ENCODE results near the gene PLA2G5.

The PLA2G5 gene

GRCh38 chr1:20096840-20097447, 26.9 kb downstream of the PLA2G5 start:
- ATAC-seq = no peak
- TF ChIP-seq OSR1 (CRISPR knock-in tag; IDR thresholded peaks at IDR 0.05) = no peak
- no peak for TF ChIP-seq GLIS3 (CRISPR knock-in tag; IDR thresholded peaks at IDR 0.05)
- no peak for TF ChIP-seq SNAI2 (CRISPR knock-in tag; IDR thresholded peaks at IDR 0.05)
- TF ChIP-seq ZNF70 (CRISPR knock-in tag; IDR thresholded peaks at IDR 0.05) = no peak
- TF ChIP-seq ZNF8 (CRISPR knock-in tag; IDR thresholded peaks at IDR 0.05) = no peak
- no peak for TF ChIP-seq PPARA (CRISPR knock-in tag; IDR thresholded peaks at IDR 0.05; ENCODE audit: borderline replicate concordance)
- TF ChIP-seq TOX (CRISPR knock-in tag; IDR thresholded peaks at IDR 0.05; ENCODE audit: borderline replicate concordance) = no peak
- no peak for TF ChIP-seq POU6F1 (CRISPR knock-in tag; IDR thresholded peaks at IDR 0.05; ENCODE audit: borderline replicate concordance, low read depth)
- no peak for TF ChIP-seq ZNF565 (CRISPR knock-in tag; conservative IDR thresholded peaks at IDR 0.05; ENCODE audit: low read depth)
- TF ChIP-seq TCF4 (CRISPR knock-in tag; IDR thresholded peaks at IDR 0.05; ENCODE audit: borderline replicate concordance) = no peak

GRCh38 chr1:20099533-20099932, 29.5 kb downstream of the PLA2G5 start:
- ATAC-seq = no peak
- TF ChIP-seq ZNF8 (CRISPR knock-in tag; IDR thresholded peaks at IDR 0.05) = no peak
- no peak for TF ChIP-seq OSR1 (CRISPR knock-in tag; IDR thresholded peaks at IDR 0.05)
- no peak for TF ChIP-seq TCF4 (CRISPR knock-in tag; IDR thresholded peaks at IDR 0.05; ENCODE audit: borderline replicate concordance)
- no peak for TF ChIP-seq ESRRG (CRISPR knock-in tag; IDR thresholded peaks at IDR 0.05)
- TF ChIP-seq ZFP3 (CRISPR knock-in tag; IDR thresholded peaks at IDR 0.05) = no peak

GRCh38 chr1:20100632-20101355, 30.8 kb downstream of the PLA2G5 start:
- ATAC-seq = peak; percentile 89
- TF ChIP-seq ESRRG (CRISPR knock-in tag; IDR thresholded peaks at IDR 0.05) = no peak
- no peak for TF ChIP-seq TCF4 (CRISPR knock-in tag; IDR thresholded peaks at IDR 0.05; ENCODE audit: borderline replicate concordance)
- TF ChIP-seq RARB (CRISPR knock-in tag; IDR thresholded peaks at IDR 0.05) = no peak
- no peak for TF ChIP-seq ZNF8 (CRISPR knock-in tag; IDR thresholded peaks at IDR 0.05)
- no peak for TF ChIP-seq POU6F1 (CRISPR knock-in tag; IDR thresholded peaks at IDR 0.05; ENCODE audit: borderline replicate concordance, low read depth)
- no peak for TF ChIP-seq TOX (CRISPR knock-in tag; IDR thresholded peaks at IDR 0.05; ENCODE audit: borderline replicate concordance)
- no peak for TF ChIP-seq CSRNP3 (CRISPR knock-in tag; IDR thresholded peaks at IDR 0.05)
- TF ChIP-seq ZNF565 (CRISPR knock-in tag; conservative IDR thresholded peaks at IDR 0.05; ENCODE audit: low read depth) = no peak

- TF ChIP-seq RARB (CRISPR knock-in tag; IDR thresholded peaks at IDR 0.05) = no peak
- no peak for TF ChIP-seq ARNTL (CRISPR knock-in tag; IDR thresholded peaks at IDR 0.05; ENCODE audit: borderline replicate concordance, low read depth)
- no peak for TF ChIP-seq ZNF8 (CRISPR knock-in tag; IDR thresholded peaks at IDR 0.05)
- no peak for TF ChIP-seq CSDC2 (CRISPR knock-in tag; IDR thresholded peaks at IDR 0.05)
- no peak for TF ChIP-seq ESRRG (CRISPR knock-in tag; IDR thresholded peaks at IDR 0.05)
- no peak for TF ChIP-seq TOX (CRISPR knock-in tag; IDR thresholded peaks at IDR 0.05; ENCODE audit: borderline replicate concordance)
- TF ChIP-seq CREB5 (CRISPR knock-in tag; IDR thresholded peaks at IDR 0.05; ENCODE audit: low read depth) = no peak
- TF ChIP-seq SNAI2 (CRISPR knock-in tag; IDR thresholded peaks at IDR 0.05) = no peak
- no peak for TF ChIP-seq CSRNP3 (CRISPR knock-in tag; IDR thresholded peaks at IDR 0.05)
- TF ChIP-seq ZC3H10 (CRISPR knock-in tag; IDR thresholded peaks at IDR 0.05) = no peak
- TF ChIP-seq PPARA (CRISPR knock-in tag; IDR thresholded peaks at IDR 0.05; ENCODE audit: borderline replicate concordance) = no peak
- no peak for TF ChIP-seq ZFP30 (CRISPR knock-in tag; IDR thresholded peaks at IDR 0.05)
- ATAC-seq = no peak
These were observed 32.9 kb downstream of the PLA2G5 start for GRCh38 chr1:20102875-20103274.
